RWPE1 (cell line): ENCODE measurements around the gene SPATA20.
A peak's percentile ranks its signal among the peaks of the same experiment; 100 is the strongest.

Experiments used
- CTCF ChIA-PET: fragments of 350-600 bp; sonication (Branson Sonifier 250); formaldehyde crosslinking; extraction: SDS; loops from one replicate; lab custom pipeline; 2021; lab: Yijun Ruan, JAX
- POLR2A ChIA-PET: fragments of 400-600 bp; formaldehyde crosslinking; extraction: SDS; loops from one replicate; lab custom pipeline; 2020; ENCODE audit warnings: antibody characterized with exemption; ENCODE audit not compliant: low non-redundant PET; lab: Yijun Ruan, JAX
- DNase-seq: peaks from one replicate; pipeline ENCODE4 v3.0.0; 2012; ENCODE audit warnings: low spot score
- H3K27ac ChIP-seq: fragments of 450-650 bp; 2 replicates; pipeline ENCODE4 v1.5.1; 2017
- CTCF ChIP-seq: fragments of 450-650 bp; conservative IDR thresholded peaks from 2 replicates; pipeline ENCODE4 v1.5.1; 2017; ENCODE audit warnings: low read depth, mild to moderate bottlenecking

Gene SPATA20

DNA sequence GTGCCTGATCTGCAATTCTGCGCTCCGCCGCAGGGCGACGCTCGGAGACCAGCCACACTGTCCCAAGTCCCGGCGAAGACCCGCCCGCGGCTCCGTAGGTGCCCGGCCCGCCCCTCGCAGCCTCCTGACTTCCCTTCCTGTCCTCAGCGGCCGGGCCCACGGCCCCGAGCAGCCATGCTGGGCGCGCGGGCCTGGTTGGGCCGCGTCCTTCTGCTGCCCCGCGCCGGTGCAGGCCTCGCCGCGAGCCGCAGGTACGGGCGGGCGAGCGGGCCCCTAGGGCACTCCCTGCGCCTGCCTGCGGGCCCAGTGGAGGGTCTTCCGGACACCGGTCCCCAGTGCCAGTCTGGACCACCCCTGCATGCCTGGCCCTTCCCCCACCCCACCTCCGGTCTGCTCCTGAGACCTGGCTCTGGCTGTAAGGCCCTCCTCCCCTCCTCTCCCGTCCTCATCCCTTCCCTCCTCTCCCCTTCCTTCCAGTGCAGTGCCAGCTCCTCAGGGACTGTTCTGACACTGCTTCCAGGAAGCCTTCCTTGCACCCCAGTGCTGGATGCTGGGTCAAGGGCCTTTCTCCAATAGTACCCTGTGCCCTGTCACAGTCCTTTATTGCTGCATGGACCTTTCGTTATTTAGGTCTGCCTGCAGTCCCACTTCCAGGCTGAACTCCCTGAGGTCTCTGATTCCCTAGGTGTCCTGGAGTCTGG lies at the start of gene SPATA20:
SPATA20 (plus strand) TSS at position 140 of the 701 bp plus-strand sequence; CDS start at position 175, 35 bp downstream.
- DNase-seq, result peak; percentile 84
- ChIA-PET POLR2A (no interaction called here), CTCF (interaction anchor here (0.8 to 1.0 kb wide), 4 partner anchors 28 to 209 kb away, joined by 3 to 4 read pairs (median 3); no protein-coding TSS in a partner anchor)
- peak within 1 kb of the TSS; percentile 83 for H3K27ac ChIP-seq
- TF ChIP-seq CTCF, result peak; percentile 99

- POLR2A ChIA-PET, result no interaction called here
- no peak for TF ChIP-seq CTCF
- CTCF ChIA-PET, result interaction anchor here (0.7 kb wide), 1 partner anchor 638 kb away, joined by 4 read pairs; no protein-coding TSS in a partner anchor
- no peak for DNase-seq
- H3K27ac ChIP-seq, result peak overlapping the region; percentile 31
These were observed 48.7 kb upstream of the SPATA20 start for GRCh38 chr17:50498021-50498874.

GRCh38 chr17:50499270-50499669 lies 47.7 kb upstream of the SPATA20 start:
- POLR2A ChIA-PET, result no interaction called here

GRCh38 chr17:50499721-50500120 lies 47.3 kb upstream of the SPATA20 start:
- ChIA-PET CTCF (no interaction called here), POLR2A (no interaction called here)
- no peak for DNase-seq
- TF ChIP-seq CTCF, result no peak
- H3K27ac ChIP-seq, result no peak overlapping the region

More at GRCh38 chr17:50499270-50499669, 47.7 kb upstream of the SPATA20 start:
- DNase-seq, result no peak
- CTCF ChIA-PET, result no interaction called here
- no peak for TF ChIP-seq CTCF
- H3K27ac ChIP-seq, result no peak overlapping the region

GRCh38 chr17:50501054-50501453 lies 45.9 kb upstream of the SPATA20 start:
- no peak overlapping the region for H3K27ac ChIP-seq
- POLR2A ChIA-PET, result interaction anchor here (1.1 kb wide), 1 partner anchor 32 kb away, joined by 3 read pairs; the partner anchor contains the start of gene EPN3
- DNase-seq, result no peak
- TF ChIP-seq CTCF, result peak; percentile 54
- CTCF ChIA-PET, result interaction anchor here (0.7 to 1.9 kb wide), 9 partner anchors 9 to 301 kb away, joined by 3 to 7 read pairs (median 3); no protein-coding TSS in a partner anchor
